DND-41 (cell line): Measurements from ENCODE around the gene ZC3H6.

Source experiments
- CTCF ChIP-seq: IDR thresholded peaks from 2 replicates; pipeline ENCODE4 v1.5.1; 2012; ENCODE audit warnings: borderline replicate concordance, low read length, moderate library complexity, mild to moderate bottlenecking; ENCODE audit not compliant: poor library complexity, severe bottlenecking; ENCODE audit errors: extremely low read depth
- EZH2 ChIP-seq: IDR thresholded peaks from 3 replicates; pipeline ENCODE4 v1.6.1; 2012; ENCODE audit warnings: borderline replicate concordance, low read depth, mild to moderate bottlenecking, moderate library complexity, low read length, inconsistent platforms; ENCODE audit not compliant: severe bottlenecking

GRCh38 chr2:112314856-112315255, 39.5 kb downstream of the ZC3H6 start:
- no peak for TF ChIP-seq CTCF
- TF ChIP-seq EZH2: no peak
